ENCODE results near the gene OLIG3. TPM values are rescaled to one million over a fixed set of nuclear protein-coding genes. Genes with fewer than 3 reads are reported as not detected.

The OLIG3 gene
- total and polyA plus RNA-seq, 8 donors: 0.07 to 0.13 TPM; not detected in 6

- Histone ChIP-seq H3K9me3 (no peaks in the 10 kb centered on the region), H3K36me3 (no peaks in the 10 kb centered on the region), H3K27me3 (no peaks in the 10 kb centered on the region), H3K4me1 (no peaks in the 10 kb centered on the region), H3K4me3 (no peak overlapping the region), H3K27ac (no peak overlapping the region)
- 80 to 82% methylated on average over 3 of the region's 3 CpGs for WGBS, 2 donors
- intact Hi-C loops (cut with DNase I): no loop called here
- DNase-seq (no peak), FAIRE-seq (no peak), ATAC-seq (no peak)
- no peak for TF ChIP-seq CTCF (IDR thresholded peaks at IDR 0.05)
These were observed 20.6 kb downstream of the OLIG3 start for GRCh38 chr6:137473598-137473997.

- intact Hi-C loops (cut with DNase I): no loop called here
These were observed 21.5 kb downstream of the OLIG3 start for GRCh38 chr6:137472641-137473137.

GRCh38 chr6:137471986-137472385 is 22.2 kb downstream of the OLIG3 start:
- Histone ChIP-seq H3K27ac (no peak overlapping the region), H3K27me3 (no peaks in the 10 kb centered on the region), H3K4me1 (no peaks in the 10 kb centered on the region), H3K9me3 (no peaks in the 10 kb centered on the region), H3K36me3 (no peaks in the 10 kb centered on the region), H3K4me3 (no peak overlapping the region)
- no peak for DNase-seq
- no peak for FAIRE-seq
- WGBS, 2 donors: 66 to 70% methylated on average over 2 of the region's 2 CpGs
- intact Hi-C loops (cut with DNase I): no loop called here
- peak in 2 of 4 donors; percentile 34 to 56 for ATAC-seq
- TF ChIP-seq CTCF (IDR thresholded peaks at IDR 0.05): no peak

More at GRCh38 chr6:137472641-137473137, 21.5 kb downstream of the OLIG3 start:
- Histone ChIP-seq H3K4me3 (no peak overlapping the region), H3K27me3 (no peaks in the 10 kb centered on the region), H3K4me1 (no peaks in the 10 kb centered on the region), H3K27ac (no peak overlapping the region), H3K9me3 (no peaks in the 10 kb centered on the region), H3K36me3 (no peaks in the 10 kb centered on the region)
- ATAC-seq (no peak), FAIRE-seq (no peak), DNase-seq (no peak)
- WGBS, 2 donors: 89 to 97% methylated on average over 3 of the region's 3 CpGs
- no peak for TF ChIP-seq CTCF (IDR thresholded peaks at IDR 0.05)

GRCh38 chr6:137471497-137471896 is 22.7 kb downstream of the OLIG3 start:
- no peak for TF ChIP-seq CTCF (IDR thresholded peaks at IDR 0.05)
- Histone ChIP-seq H3K27ac (no peak overlapping the region), H3K9me3 (no peaks in the 10 kb centered on the region), H3K36me3 (no peaks in the 10 kb centered on the region), H3K4me3 (no peak overlapping the region), H3K4me1 (no peaks in the 10 kb centered on the region), H3K27me3 (no peaks in the 10 kb centered on the region)
- FAIRE-seq: no peak
- peak in 1 of 6 donors; percentile 31 for DNase-seq
- intact Hi-C loops (cut with DNase I): no loop called here
- ATAC-seq: no peak
- 74 to 78% methylated on average over 5 of the region's 5 CpGs for WGBS, 2 donors

- H3K9me3 ChIP-seq: no peaks in the 10 kb centered on the region
- intact Hi-C loops (cut with DNase I): no loop called here
- FAIRE-seq: no peak
- no peaks in the 10 kb centered on the region for H3K27me3 ChIP-seq
- WGBS, 2 donors: 90 to 95% methylated on average over 6 of the region's 6 CpGs
- DNase-seq: no peak
- H3K27ac ChIP-seq: no peak overlapping the region
- TF ChIP-seq CTCF (IDR thresholded peaks at IDR 0.05): no peak
- no peak overlapping the region for H3K4me3 ChIP-seq
- H3K4me1 ChIP-seq: no peaks in the 10 kb centered on the region
- ATAC-seq: no peak
- no peaks in the 10 kb centered on the region for H3K36me3 ChIP-seq
These were observed 27.0 kb downstream of the OLIG3 start for GRCh38 chr6:137467211-137467610.
